ENCODE results near the gene CDT1.

DNA sequence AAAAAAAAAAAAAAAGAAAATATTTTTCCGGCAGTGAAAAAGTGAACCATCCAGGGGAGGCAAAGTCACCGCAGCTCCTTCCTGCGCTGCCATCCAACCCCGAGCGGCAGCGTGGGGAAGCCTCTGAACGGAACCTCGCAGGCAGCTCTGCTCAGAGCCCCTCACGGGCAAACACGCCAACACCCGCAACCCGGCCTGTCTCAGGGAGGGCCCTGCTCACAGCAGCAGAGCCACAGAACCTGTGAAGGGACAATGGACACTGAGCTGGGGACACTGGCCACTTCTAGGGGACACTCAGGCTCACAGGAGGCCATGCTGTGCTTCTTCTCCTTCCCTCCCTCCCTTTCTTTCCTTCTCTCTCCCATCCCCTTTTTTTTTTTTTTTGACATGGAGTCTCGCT, 29.5 kb downstream of the CDT1 start:
- TF ChIP-seq, protein P1, sequence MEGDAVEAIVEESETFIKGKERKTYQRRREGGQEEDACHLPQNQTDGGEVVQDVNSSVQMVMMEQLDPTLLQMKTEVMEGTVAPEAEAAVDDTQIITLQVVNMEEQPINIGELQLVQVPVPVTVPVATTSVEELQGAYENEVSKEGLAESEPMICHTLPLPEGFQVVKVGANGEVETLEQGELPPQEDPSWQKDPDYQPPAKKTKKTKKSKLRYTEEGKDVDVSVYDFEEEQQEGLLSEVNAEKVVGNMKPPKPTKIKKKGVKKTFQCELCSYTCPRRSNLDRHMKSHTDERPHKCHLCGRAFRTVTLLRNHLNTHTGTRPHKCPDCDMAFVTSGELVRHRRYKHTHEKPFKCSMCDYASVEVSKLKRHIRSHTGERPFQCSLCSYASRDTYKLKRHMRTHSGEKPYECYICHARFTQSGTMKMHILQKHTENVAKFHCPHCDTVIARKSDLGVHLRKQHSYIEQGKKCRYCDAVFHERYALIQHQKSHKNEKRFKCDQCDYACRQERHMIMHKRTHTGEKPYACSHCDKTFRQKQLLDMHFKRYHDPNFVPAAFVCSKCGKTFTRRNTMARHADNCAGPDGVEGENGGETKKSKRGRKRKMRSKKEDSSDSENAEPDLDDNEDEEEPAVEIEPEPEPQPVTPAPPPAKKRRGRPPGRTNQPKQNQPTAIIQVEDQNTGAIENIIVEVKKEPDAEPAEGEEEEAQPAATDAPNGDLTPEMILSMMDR (IDR thresholded peaks at IDR 0.05) = no peak
- TF ChIP-seq EP300 (IDR thresholded peaks at IDR 0.05) = no peak
